KBM-7 (cell line): ENCODE data around the gene CAMSAP1.

ENCODE experiments used
- DNase-seq: peaks from one replicate; pipeline ENCODE4 v3.0.0-alpha.2; 2015
- in situ Hi-C: fragments of 300-500 bp; cut with MboI; formaldehyde crosslinking; loops from 2 replicates; pipeline ENCODE4 v1.14.3; 2020; ENCODE audit warnings: low sequenced_read_pairs, low pct_unique_long_range_greater_than_20kb, mixed read lengths

Gene CAMSAP1

GRCh38 chr9:135823036-135823435 lies 84.3 kb downstream of the CAMSAP1 start:
- no peak for DNase-seq

GRCh38 chr9:135822374-135822755 lies 85.0 kb downstream of the CAMSAP1 start:
- no peak for DNase-seq
- in situ Hi-C loops = no loop called here

More at GRCh38 chr9:135823036-135823435, 84.3 kb downstream of the CAMSAP1 start:
- in situ Hi-C loops = no loop called here

DNA sequence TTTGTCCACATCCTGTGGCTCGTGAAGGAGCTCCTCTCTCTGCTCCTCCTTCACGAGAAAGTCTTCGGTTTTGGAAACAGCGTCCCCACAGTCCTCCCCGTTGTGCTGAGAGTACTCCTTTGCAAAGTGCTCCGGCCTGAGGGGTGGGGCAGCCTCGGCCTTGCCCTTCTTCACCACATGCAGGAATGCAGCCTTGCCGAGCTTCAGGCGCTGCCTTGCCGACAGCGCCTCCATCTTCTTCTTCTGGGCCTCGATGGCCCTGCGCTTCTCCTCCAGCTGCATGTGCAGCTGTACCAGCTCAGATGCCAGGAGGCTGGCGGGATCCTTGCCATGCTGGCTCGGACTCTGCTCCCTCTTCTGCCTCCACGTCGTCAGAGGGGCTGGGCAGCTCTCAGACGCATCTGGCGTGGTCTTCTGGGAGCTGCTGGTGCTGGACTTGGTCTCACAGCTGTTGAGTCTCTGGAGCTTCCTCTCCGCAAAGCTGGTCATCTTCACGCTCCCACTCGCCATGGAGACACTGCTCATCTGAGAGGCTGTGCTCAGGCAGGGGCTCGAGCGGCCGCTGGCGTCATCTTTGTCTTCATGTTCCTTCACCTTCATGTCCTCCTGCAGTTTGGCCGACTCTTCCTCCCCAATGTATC lies 85.5 kb downstream of the CAMSAP1 start:
- DNase-seq = no peak
- in situ Hi-C loops = no loop called here

GRCh38 chr9:135821116-135821515 lies 86.2 kb downstream of the CAMSAP1 start:
- in situ Hi-C loops = no loop called here

DNA sequence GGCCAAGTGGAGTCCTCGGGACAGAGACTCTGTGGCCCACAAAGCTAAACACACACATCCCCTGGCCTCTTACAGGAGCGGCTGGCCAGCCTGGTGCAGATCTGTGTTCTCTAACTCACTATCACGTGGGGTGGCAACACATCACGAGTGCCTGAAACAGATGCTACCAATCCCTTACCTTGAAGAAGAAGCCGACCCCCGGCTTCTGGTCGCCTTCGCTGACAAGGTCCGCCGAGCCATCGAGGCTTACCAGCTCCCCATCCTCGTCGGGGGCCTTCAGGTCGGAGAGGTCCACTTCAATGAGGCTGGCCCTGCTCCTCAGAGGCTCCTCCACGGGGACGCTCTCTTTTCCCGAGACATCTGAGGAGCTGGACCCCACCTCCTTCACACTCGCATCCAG lies 86.7 kb downstream of the CAMSAP1 start:
- DNase-seq = no peak
- in situ Hi-C loops = no loop called here

More at GRCh38 chr9:135821116-135821515, 86.2 kb downstream of the CAMSAP1 start:
- DNase-seq = no peak

GRCh38 chr9:135819905-135820304 lies 87.4 kb downstream of the CAMSAP1 start:
- DNase-seq = no peak
- in situ Hi-C loops = no loop called here

DNA sequence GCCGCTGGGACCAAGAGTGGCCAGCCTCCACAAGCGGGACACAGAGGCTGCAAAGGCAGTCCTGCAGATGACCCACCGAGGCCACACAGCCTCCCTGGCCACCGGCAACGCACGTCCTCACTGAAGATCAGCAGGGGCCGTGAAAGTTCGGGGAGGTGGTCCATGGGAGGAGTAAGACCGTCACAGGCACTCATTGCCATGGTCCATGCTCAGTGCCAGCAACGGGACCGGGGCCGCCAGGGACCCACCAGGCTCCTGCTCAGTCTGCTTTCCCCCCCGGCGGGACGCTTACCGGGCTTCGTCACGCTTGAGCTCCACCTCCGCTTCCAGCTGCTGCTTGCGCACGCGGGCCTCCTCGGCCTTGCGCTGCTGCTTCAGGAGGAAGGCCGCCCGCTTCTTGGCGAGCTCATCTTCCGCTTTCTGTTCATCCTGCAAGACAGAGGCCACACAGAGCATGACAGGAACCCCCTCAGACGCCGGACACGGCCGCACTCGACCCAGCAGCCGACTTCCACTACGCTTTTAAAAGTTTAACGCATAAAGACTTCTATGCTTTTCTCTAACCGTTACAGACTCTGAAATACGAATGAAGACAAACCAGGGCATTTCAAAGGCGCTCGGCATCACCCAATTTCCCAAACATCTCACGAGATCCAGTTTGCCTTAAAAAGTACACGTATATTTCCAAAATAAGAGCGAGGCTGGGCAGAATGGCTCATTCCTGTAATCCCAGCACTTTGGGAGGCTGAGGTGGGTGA lies 88.4 kb downstream of the CAMSAP1 start:
- in situ Hi-C loops = no loop called here
- DNase-seq = no peak

GRCh38 chr9:135817951-135818717 lies 89.2 kb downstream of the CAMSAP1 start:
- no peak for DNase-seq
- in situ Hi-C loops = no loop called here

GRCh38 chr9:135816651-135816970 lies 90.7 kb downstream of the CAMSAP1 start:
- in situ Hi-C loops = no loop called here
- no peak for DNase-seq

- in situ Hi-C loops = no loop called here
These were observed 91.3 kb downstream of the CAMSAP1 start for GRCh38 chr9:135815830-135816650.

GRCh38 chr9:135815413-135815812 lies 91.9 kb downstream of the CAMSAP1 start:
- in situ Hi-C loops = no loop called here
- no peak for DNase-seq

More at GRCh38 chr9:135815830-135816650, 91.3 kb downstream of the CAMSAP1 start:
- DNase-seq = peak; percentile 29

GRCh38 chr9:135814421-135815095 lies 92.8 kb downstream of the CAMSAP1 start:
- no peak for DNase-seq
- in situ Hi-C loops = no loop called here

GRCh38 chr9:135813671-135814290 lies 93.6 kb downstream of the CAMSAP1 start:
- in situ Hi-C loops = no loop called here
- no peak for DNase-seq

DNA sequence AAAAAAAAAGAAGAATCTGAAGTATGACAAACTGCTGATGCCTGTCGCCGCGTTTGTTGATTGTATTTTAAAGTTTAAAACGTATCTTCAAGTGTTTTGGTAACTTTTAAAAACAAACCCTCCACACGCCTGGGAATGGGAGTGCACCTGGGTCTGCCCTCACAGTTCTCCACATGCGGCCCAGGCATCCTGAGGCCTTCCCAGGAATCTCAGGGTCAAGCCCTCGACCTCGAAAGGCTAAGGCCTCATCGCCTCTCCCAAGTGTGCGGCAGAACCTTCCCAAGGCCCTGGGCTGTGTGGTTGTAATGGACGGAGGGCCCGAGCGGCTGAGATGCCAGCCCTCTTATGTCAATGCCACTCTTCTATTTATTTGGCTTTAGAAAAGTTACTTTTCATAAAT lies 94.4 kb downstream of the CAMSAP1 start:
- no peak for DNase-seq
- in situ Hi-C loops = no loop called here

DNA sequence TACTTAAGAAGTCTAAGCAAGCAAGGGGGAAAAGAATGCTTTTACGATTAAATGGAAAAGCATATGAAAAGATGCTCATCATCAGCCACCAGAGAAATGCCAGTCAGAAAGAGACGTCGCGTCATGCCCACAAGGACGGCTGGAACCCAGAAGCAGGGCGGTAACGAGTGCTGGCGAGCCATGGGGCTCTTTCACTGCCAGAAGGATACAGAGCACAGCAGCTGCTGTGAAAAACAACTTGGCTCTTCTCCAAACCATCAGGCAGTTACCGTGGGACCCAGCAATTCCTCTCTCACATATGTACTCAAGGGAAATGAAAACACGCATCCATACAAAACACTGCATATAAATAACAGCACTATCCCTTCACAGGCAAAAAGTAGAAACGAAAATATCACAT lies 95.5 kb downstream of the CAMSAP1 start:
- no peak for DNase-seq
- in situ Hi-C loops = no loop called here

DNA sequence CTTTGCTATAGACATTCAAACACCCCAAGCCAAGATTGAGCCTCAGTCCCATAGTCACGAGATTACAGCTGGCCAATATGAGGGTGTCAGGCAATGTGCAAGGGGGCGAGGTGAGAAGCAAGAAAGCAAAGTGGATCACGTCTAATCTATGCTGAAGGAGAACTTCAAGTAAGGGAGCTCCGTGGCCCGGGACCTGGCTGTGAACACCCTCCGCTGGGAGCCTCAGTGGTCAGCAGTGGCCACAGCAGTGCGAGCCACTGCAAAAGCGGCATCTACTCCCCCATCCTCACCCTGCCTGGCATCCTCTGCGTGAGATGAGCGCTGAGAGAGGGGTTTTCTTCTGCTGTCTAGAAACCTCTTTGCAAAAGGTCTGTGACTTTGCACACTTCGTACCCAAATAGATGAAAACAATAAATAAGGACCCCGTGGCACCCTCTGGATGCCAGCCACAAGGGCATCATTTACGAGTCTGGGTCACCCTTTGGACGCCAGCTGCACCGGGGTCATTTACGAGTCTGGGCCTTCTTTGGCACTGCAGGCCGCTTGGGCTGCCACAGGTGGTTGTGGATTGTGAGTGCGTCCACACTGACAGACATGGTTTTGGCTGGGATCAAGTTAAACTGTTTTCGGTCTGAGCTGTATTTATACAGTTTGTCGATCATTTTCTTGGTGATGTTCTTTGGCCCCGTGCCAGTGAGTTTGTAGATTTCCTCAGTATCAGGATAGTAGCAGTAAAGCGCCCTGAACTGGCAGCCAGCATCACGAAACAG lies 96.4 kb downstream of the CAMSAP1 start:
- in situ Hi-C loops = no loop called here
- no peak for DNase-seq

- in situ Hi-C loops = no loop called here
- DNase-seq = no peak
These were observed 98.2 kb downstream of the CAMSAP1 start for GRCh38 chr9:135809166-135809565.
